Umbilical cord (tissue), 2 donors: Measurements from ENCODE around the gene PEX5L. TPM values are rescaled to one million over a fixed set of nuclear protein-coding genes. Genes with fewer than 3 reads are reported as not detected.
A peak's percentile ranks its signal among the peaks of the same experiment; 100 is the strongest.

Source experiments
- DNase-seq: peaks from one replicate; pipeline ENCODE4 v3.0.0-alpha.2; 2015; ENCODE audit warnings: low spot score
- total RNA-seq: library from RNA; depleted of rRNA; stranded (reverse); fragments of >200 nt; gene quantifications from one replicate; pipeline ENCODE4 v1.2.3, GENCODE V29; 2014; ENCODE audit warnings: low replicate concordance; ENCODE audit not compliant: insufficient read depth

PEX5L gene
- total RNA-seq, 1 donor from 2014 or later, result 3.9 TPM

DNA sequence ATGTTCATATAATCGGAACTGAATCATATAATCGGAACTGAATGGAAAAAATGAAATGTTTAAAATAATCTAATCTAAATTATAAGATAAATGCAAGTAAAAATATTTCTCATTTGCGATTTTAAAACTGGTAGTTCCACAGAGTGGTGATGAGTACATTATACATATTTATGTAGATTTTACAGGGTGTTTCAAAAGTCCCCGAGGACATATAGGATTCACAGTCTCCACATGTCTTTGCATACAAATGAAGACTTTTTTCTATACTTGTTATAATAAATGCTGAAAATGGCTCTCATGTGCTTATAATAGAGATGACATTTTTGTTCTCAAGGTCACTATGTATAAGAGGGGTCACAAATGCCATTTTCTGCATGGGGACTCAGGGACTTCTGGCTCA, 139.5 kb downstream of the PEX5L start:
- DNase-seq, result no peak

DNA sequence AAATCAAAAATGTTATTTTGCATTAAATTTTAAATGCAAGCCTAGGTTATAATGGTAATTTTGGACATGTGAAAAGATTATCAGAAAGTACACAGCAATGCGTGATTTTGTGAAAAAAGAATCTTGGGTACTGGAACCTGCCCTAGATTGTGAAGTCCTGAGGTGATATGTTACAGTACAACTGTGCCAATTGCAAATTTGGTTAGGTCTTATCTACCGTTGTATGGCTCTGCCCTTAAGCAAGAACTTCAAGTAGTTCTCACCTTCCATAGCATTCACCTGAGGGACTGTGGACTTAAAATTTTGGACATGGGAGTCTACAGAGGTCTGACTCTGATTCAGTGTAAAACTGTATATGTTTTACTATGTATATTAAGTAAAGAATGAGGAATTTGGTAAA, 140.2 kb downstream of the PEX5L start:
- no peak for DNase-seq

DNA sequence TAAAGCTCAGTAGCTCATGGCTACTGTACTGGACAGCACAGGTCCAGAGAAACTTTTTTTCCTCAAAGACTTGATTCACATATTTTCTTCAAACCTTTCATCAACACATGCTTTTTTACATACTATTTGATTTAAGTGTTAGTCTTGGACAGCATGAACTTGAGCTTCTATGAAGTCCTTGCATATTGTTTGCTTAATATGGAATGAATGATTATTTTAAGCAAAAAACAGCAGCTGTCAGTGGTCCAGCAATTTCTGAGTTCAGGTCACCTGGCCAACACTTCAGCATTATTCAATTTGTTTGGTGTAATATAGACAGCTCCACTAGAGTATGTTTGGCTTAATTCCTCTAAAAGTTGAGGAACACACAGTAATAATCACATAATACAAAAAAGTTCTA, 141.4 kb downstream of the PEX5L start:
- DNase-seq, result no peak

DNA sequence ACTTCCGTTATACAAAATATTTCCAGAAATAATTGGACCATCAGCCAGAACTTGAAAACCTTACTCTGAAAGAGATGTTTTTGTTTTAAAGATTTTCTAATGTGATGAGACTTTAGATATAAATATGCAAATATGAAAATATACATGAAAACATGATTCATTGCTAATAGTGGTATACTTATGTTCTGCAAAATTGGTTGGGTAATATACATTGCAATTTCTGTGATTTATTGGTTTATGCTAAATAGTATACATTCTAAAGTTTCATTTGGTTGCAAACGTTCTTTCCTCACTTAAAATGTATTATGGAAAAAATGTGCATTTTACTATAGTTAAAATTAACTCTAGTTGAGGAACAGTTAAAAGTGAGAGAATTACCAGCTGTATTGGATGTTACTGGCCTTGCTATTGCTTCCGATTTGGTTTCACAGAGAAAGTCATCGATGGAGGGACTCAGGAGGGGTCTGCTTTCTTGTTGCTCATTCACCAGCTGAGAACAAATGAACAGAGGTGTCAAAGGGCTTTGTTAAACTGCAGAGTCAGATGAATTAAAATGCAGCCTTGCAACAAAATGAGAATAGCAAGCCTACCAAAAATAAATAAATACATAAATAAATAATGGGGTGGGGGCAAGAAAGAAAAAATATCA, 149.3 kb downstream of the PEX5L start:
- no peak for DNase-seq

DNA sequence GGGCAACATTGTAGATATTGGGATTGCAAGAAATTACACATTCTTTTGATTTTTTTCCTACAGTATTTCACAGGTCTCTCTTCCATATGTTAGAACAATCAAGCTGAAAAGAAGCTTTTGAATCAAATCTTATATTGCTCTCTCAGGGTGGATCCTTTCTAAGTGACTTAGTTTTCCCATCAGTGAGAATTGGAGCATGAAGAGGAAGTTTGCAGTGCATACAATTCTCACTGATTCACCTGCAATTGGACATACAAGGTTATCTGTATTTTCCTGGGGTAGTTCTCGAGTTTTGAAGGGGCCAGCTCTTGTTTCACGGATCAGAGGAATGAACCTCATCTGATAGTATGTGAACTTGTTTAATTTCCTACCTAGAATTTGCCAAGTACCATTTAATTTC, 150.8 kb downstream of the PEX5L start:
- no peak for DNase-seq

DNA sequence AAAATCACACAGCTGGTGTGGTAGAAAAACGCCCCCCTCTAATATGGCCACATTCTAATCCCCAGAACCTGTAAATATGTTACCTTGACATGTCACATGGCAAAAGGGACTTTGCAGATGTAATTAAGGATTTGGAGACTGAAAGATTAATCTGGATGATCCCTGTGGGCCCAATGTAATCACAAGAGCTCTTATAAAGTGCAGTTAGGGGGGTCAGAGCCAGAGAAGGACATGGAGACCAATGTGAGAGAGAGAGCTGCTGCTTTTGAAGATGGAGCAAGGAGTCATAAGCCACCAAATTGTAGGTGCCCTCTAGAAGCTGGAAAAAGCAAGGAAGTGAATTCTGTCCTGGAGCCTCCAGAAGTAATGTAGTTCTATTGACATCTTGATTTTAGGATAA, 152.6 kb downstream of the PEX5L start:
- DNase-seq, result no peak

DNA sequence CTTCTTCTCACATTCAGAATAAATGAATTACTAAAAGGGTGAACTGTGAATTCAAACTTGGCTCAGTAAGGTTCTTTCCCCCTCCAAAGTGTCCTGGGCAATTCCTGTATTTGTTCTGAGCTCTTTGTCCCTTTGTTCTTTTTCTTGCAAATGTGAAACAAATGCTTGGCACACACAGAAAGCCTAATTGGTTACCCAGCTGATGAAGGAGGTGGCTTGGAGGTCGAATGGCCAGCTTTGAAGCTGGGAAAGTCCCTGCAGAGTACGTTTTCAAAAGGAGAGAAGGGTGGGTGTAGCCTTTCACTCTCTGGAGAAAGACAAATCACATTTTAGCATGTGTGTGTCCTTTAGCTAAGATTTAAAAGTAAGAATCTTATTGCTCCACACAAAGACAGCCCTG, 154.4 kb downstream of the PEX5L start:
- no peak for DNase-seq

DNA sequence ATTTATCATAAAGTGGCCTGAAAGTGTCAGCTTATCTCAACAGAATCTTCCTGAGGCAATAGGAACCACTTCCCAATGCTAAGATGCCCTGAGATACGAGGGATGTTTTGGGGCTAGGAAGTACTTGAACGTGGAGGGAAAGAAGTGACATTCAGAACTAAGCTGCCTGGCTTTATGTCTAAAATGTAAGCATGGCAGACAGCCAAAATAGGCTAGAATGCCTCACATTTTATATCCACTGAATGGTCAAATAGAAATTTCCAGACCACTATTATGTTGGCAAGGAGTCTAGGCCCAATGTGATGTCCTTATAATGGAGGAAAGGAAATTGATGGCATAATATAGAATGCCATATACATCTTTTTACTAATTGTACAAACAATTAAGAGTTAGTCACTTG, 154.9 kb downstream of the PEX5L start:
- peak; percentile 3 for DNase-seq

DNA sequence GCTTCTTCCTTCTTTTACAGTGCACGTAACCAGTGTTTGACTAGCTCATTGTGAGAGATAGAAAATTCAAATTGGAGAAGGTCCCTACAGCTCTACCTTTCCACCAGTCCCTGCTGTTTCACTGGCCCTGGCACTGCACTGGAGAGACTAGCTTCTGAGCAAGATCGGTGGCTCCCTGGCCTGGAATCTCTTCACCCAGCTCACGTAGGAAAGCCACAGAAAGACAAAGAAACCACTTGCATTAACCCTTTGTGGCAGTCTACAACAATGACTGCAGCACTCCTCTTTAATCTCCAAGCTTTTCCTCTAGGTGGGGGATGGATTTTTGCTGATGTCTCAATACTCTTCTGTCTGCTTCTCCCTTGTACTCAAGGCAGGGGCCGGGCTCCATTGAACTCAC, 155.9 kb downstream of the PEX5L start:
- DNase-seq, result no peak

DNA sequence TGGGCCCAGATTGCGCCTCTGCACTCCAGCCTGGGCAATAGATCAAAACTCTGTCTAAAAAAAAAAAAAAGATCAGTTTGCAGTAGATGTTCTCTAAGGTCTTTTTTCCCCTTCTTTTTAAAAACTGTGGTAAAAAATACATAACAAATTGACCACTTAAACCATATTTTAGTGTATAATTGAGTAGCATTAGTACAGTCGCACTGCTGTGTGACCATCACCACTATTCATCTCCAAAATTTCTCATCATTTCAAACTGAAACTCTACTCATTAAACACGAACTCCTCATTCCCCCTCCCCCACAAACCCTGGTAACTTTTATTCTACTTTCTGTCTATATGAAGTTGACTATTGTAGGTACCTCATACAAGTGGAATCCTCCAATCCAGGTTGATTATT, 160.3 kb downstream of the PEX5L start:
- DNase-seq, result no peak

DNA sequence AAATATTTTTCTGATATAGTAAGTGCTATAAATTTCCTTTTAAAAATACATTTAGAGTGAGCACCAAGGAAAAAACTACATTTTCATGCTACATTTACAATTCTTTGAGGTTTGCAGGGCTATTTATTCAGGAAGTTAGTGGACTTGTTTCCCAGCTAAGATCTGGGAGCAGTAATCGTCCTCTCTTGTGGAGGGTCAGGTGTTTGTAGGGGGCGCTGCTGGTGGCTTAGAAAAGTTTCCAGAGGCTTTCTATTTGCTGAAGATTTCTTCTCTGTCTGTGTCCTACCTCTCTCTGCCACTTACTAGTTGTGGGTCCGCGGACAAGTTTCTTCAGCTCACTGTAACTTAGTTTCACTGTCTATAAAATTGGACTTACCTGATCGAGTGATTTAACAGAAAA, 163.9 kb downstream of the PEX5L start:
- DNase-seq, result no peak

DNA sequence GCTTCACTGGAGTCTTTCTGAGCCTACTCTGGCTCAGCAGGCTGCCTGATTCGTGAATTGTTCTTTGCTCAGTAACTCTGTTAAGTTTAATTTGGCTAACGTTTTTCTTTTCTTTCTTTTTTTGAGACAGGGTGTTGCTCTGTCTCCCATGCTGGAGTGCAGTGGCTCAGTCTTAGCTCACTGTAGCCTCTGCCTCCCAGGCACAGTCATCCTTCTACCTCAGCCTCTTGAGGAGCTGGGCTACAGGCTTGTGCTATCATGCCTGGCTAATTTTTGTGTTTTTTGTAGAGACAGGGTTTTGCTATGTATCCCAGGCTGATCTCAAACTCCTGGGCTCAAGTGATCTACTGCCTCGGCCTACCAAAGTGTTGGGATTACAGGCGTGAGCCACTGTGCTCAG, 165.0 kb downstream of the PEX5L start:
- no peak for DNase-seq

DNA sequence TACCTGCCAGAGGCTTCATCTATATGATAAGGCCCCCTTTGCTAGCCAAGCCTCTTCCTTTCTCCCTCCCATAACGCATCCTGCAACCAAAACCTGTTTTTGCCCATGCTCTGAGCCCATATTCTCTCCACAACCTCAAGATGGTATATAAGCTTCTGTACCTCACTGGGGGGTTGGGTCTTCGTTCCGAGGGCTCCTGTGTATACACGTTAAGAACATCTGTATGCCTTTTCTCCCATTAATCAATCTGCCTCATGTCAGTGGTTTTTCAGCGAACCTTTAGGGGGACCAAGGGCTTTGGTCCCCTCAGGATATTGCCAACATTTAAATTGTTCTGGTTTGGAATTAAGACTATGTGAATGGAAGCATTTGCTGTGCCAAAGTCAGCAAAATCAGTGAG, 168.0 kb downstream of the PEX5L start:
- DNase-seq, result no peak

DNA sequence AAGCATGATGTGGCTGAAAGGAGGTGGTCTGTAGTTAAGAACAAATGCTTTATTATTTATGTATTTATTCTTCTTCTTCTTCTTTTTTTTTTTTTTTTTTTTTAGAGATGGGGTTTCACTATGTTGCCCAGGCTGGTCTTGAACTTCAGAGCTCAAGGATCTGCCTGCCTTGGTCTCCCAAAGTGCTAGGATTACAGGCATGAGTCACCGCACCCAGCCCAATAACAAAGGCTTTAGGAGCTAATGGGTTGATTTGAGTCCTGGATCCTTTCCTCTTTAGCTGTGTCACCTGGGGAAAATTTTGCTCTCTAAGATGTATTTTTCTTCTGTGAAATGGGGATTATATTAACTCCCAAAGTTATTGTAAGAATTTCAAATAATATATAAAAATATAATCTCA, 168.8 kb downstream of the PEX5L start:
- DNase-seq, result no peak

DNA sequence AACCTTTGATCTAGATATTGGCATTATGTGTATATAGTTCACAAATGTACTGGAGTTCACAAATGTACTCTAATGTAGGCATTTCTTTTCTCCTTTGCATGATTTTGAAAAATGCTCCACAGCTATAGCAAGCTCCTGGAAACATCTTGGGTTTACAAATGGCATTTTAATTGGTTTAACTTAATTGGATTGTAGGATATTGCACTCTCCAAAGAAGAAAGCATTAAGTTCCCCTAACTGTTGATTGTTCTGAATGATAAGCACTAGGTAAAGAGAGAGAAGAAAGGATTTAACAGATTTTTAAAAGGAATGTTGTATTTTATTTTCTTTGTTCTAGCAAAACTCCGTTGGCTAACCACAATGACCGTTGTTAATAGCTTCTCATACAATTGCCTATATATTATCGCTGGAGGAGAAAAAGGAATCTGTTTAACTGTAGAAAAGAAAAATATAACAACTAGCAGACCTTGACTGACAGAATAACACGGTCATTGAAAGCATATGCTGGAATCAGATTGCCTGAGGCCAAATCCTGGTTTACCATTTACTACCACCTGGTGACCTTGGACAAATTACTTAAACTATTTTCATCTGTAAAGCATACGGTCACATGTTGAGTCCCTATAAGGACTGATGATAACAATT, 170.8 kb downstream of the PEX5L start:
- DNase-seq, result no peak

DNA sequence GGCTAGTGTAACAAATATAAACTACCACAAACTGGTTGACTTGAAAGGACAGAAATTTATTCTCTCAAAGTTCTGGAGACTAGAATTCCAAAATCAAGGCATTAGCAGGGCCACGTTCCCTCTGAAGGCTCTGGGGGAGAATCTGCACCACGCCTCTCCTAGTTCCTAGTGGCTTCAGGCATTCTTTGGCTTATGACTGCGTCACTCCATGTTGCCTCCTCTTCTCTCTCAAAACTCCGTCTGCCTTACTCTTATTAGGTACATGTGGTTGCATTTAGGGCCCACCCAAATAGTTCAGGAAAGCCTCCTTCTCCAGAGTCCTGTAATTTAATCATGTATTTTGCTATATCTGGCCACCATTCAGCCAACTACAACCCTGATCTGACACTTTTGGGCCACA, 174.8 kb downstream of the PEX5L start:
- no peak for DNase-seq

DNA sequence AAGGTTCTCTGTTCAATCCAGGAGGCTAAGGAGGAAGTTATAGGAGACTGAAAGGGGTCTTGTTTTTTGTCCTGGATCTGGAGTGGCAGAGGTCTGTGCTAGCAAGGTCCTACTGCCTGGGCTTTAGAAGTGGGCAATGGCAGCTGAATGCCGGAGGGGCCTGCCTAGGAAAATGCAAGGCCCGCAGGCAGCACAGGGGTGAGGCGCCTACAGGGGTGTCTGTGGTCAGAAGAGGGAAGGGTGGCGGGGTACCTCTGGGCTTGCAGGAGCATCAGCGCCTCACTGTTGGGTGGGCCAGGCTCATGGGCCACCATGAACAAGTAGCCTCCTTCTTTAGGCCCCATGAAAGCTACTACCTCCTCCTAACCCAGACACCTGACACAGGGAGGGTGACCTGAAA, 175.4 kb downstream of the PEX5L start:
- DNase-seq, result no peak

DNA sequence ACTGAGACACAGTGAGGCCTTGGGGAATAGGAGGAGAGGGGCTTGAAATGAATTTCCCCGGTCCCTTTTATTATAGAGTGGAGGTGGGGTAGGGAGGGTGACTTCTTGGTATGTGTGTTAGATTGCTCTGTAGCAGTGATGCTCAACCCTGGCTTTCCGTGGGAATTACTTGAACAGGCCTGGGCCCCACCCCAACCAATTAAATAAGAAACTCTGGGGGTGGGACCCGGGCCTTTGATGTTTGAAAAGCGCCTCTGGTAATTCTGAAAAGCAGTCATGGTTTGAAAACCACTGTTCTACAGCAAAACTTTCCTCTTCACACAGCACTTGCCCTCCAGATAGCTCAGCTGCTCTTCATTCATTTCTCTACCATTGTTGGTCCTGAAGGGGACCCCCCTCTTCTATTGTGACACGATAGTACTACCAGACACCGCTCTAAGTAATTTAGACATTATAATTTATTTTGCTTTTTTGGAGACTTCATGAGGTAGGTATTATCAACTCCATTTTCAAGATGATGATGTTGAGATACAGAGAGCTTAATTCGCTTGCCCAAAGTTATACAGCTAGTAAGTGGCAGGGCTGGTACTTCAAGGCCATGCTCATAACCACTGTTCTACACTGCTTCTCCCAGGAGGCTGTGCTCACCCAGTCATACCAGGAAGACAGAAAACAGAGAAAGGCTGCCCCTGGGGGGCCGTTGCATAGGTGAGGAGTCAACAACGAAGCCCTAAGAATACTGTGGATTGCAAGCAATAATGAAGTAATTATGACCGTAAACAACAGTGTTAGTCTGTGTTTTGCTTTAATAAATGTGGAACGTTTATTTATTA, 176.2 kb downstream of the PEX5L start:
- no peak for DNase-seq

DNA sequence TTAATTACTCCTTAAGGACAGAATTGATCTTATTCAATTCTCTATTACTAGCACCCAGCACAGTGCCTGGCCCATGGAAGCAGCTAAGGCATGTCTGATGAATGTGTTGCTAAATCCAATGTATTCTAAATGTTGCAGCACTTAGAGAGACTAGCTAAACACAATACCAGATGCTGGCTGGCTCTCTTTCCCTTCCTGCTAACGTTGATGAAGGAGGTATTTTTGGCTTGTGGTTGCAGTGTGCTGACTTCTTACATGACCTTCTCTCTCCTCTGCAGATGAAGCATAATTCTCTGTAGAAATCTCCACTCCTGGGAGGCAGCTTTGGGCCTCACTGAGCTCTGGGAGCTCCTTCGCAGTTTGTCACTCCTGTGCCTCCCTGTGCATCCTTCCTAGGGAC, 183.6 kb downstream of the PEX5L start:
- DNase-seq, result no peak

DNA sequence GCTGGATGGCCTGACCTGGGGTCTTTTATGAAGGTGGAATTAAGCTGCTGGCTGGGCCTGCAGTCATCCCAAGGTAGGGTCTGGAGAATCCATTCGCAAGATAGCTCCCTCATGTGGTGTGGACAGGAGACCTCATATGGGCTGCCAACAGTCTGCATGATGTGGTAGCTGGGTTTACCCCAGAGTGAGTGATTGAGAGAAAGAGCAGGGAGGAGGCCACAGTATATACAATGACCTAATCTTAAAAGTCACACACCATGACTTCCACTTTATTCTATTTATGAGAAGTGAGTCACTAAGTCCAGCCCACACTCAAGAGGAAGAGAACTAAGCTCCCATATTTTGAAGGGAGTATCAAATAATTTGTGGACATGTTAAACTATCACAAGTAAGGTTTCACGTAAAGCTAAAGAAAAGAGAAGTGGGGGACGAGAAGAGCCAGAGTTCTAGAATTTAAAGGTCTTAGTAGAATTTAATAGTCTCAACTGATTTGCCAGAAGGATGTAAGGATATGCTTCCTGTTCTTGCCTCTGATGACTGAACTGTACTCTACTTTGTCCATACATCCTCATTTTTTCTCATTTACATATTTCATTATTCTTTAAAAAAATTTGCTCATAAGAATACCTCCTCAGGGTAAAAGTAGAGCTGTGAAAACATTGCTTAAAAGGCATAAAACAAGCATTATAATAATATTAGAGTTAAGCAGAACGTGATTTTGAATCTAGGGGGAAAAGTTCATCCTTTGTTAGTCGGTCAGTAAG, 184.4 kb downstream of the PEX5L start:
- peak; percentile 2 for DNase-seq

DNA sequence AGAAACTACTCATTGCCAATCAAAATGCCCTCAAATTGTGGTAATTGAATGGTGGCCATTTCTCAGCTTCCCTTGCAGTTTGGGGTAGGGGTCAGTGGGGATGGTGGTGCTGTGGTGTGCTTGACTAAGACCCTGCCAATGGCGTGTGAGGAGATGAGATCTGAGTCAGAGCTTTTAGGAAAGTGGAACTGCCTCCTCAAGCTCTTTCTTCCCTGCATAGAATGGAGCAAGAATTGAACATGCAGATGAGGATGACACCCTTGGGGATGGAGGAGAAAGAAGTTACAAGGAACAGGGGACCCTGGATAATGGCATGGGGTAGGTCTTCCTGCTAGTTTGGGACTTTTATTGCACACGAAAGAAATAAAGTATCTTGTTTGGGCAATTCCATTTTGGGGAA, 188.0 kb downstream of the PEX5L start:
- no peak for DNase-seq

DNA sequence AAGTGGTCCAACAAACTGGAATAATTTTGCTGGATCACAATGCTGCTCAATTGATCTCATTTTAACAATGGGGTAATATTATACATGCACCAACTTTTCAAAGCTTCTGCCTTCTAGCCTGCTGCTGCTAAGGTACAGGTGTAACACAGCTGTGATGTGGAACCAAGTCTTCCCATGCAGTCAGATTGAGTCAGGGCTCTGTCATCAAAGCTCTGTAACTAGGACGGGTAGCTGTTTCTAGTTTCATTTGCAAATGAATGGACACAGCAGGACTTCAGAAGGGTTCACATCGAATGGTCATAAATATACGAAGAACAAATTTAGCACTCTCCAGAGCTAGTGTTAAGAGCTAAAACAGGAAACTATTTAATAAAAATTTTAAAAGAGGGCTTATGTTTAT, 194.7 kb downstream of the PEX5L start:
- no peak for DNase-seq
